GM19397 (cell line): ENCODE data around the gene FHL3.

Experiments used
- ATAC-seq: cut with Tn5 transposase; IDR thresholded peaks from one replicate; pipeline ENCODE4 v1.9.1; 2021; ENCODE audit warnings: mild to moderate bottlenecking, moderate library complexity; ENCODE audit not compliant: unreplicated experiment

The FHL3 gene

DNA sequence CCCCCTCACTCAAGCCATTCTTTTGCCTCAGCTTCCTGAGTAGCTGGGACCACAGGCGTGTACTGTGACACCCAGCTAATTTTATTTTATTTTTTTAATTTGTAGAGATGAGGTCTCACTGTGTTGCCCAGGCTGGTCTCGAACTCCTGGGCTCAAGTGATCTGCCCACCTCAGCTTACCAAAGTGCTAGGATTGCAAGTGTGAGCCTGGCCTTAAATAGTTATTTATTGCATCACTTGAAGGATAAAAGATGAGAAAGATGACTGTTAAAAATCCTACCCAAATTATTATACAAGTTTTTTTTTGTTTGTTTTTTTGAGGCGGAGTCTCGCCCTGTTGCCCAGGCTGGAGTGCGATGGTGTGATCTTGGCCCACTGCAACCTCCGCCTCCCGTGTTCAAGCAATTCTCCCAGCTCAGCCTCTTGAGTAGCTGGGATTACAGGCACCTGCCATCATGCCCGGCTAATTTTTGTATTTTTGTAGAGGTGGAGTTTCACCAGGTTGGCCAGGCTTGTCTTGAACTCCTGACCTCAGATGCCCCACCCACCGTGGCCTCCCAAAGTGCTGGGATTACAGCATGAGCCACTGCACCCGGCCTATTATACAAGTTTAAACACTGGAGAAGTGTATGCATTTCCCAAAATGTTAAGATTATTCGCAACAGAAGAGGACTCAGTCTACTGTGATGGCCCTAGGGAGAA, 9.6 kb upstream of the FHL3 start:
- ATAC-seq, result no peak

DNA sequence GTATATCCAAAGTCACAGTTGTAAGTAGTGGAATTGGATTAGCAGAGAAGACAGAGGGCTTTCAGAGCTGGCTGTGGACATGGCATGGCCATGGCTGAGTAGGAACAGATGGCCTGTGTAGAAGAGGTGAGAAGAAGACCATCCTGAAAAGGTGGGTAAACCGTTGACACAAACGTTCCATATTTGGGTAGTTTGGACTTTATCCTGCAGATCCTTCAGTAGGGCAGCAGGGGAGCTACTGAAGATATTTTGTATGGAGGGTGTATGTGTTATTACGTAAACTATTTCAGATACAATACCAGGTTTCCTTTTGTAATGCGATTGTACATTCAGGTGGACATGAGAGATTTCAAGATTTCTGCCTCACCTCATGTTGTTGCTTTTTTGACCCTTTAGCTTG, 8.9 kb upstream of the FHL3 start:
- no peak for ATAC-seq

DNA sequence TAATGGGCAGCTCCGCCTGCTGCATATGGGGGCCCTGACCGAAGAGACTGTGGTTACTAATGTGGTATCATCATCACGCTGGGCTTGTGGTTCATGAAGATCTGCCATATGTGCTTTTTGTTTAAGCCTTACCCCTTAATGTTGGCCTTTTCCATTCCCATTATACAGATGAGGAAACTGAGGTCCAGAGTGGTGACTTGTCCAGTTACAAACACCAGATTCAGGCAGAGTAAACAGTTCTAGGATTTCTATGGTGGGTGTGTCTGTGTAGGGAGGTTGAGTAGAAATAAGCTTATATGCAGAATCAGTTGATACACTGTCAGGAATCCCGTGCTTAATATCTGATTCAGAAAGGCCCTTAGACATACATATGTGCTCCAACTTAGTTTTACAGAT, 7.9 kb upstream of the FHL3 start:
- no peak for ATAC-seq

DNA sequence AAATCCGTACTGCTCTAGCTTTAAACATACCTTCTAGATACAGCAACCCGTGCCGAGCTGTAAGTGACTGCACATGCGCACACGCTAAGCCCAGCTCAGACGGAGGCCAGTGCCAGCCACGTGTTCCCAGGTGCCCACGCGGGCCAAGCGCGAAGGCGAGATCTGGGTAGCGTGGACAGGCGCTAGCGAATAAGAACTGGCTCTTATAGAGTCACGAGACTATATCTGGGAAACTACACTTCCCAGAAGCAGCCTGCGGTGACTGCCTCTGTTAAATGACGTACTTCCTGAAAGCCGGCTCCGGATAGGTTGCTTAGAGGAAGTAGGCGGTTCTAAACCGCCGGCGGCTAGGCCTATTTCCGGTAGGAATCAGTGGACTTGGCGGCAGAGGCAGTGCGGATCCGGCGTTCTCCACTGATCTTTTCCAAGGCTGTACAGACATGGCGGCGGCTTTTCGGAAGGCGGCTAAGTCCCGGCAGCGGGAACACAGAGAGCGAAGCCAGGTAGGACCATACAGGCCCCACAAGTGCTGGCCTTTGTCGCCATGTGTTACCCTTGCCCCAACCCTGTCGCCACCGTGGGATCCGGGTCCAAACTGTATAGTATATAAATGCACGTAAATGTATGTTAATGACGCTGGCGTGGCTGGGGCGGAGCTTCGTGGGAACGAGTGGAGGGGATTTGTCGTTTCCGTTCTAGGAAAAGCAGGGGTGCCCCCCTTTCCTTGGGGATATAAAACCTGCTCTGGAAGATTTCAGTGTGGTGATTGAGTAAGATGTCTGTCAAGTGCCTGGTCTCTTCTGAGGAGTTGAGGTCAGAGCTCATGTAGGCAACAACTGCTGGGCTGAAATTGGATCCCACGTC, 7.3 kb upstream of the FHL3 start, which contains the start of gene UTP11:
Gene UTP11 (plus strand): TSS at position 372 of the 864 bp plus-strand sequence. CDS start 69 bp downstream, at position 441.
- ATAC-seq, result peak; percentile 93

DNA sequence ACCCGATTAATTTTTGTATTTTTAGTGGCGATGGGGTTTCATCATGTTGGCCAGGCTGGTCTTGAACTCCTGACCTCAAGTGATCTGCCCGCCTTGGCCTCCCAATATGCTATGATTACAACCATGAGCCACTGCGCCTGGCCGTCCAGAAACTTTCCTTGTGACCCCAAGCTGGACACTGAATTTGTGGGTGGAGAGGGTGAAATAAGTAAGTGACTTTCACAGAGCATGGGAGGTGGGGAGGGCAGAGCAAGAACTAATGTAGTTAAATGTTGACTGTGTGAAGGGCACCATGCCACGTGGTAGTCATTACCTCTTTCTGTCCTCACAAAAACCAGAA, 4.5 kb upstream of the FHL3 start:
- no peak for ATAC-seq

DNA sequence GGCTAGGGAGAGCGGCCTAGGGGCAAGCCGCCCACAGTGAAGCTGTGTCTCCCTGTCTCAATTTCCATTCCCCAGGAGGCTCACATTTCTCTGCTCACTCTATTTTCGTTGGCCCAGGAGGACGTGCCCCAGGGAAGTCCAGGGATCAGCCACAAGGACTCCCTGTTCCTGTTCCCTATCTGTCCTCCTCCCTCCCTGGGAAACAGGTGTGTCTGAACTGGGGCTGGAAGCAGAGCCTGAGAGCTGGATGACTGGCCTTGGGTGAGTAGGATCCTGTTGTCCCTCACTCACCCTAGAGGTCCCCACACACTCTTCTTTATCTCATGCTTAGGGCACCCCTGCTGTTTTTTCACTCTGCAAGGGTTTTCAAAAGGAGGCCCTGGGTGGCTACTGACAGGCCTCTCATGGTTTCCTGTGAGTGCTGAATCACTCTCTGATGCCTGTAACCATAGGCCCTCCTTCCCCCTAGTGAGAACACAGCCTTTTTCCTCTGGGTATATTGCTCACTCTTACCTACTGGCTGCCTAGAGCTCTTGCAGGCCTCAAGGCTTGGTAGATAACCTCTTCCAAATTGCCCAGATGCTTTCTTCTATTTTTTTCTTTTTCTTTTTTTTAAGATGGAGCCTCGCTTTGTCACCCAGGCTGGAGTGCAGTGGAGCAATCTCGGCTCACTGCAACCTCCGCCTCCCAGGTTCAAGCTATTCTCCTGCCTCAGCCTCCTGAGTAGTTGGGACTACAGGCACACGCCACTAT, 4.0 kb upstream of the FHL3 start:
- ATAC-seq, result no peak

DNA sequence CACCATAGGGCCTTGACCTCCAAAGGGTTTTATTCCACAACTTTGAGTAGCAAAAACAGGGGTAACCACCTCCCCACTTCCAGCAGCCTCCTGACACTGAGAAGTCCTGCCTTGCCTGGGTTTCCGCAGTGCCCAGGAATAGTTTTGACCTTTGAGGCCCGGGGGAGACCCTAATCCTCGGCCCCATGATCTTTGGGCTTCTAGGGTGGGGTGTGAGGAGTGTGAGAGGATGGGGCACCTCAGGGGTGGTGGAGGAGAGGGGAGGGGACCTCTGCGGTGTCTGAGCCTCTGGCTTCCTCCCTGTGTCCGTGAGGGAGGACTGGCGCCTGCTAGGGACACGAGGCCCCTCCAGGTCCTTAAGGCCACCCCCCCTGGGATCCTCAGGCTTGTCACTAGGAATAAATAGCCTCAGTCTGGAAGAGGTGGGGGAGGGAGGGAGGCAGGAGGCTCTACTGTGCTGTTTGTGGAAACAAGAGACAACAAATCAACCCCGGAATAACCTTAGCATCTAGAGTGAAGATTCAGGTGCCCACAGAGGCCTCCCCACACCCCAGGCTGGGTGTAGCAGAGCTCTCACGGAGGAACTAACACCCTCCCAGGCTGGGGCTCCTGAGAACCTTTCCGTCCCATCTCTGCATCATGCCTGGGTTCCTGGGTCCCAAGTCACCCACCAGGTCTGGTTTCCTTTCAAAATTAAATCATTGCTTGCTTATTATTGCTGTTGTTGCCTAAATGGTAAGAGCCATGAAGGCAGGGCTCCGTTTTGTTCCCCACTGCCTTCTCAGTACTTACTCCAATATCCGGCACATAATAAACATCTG, 904 bp upstream of the FHL3 start:
- ATAC-seq, result no peak

DNA sequence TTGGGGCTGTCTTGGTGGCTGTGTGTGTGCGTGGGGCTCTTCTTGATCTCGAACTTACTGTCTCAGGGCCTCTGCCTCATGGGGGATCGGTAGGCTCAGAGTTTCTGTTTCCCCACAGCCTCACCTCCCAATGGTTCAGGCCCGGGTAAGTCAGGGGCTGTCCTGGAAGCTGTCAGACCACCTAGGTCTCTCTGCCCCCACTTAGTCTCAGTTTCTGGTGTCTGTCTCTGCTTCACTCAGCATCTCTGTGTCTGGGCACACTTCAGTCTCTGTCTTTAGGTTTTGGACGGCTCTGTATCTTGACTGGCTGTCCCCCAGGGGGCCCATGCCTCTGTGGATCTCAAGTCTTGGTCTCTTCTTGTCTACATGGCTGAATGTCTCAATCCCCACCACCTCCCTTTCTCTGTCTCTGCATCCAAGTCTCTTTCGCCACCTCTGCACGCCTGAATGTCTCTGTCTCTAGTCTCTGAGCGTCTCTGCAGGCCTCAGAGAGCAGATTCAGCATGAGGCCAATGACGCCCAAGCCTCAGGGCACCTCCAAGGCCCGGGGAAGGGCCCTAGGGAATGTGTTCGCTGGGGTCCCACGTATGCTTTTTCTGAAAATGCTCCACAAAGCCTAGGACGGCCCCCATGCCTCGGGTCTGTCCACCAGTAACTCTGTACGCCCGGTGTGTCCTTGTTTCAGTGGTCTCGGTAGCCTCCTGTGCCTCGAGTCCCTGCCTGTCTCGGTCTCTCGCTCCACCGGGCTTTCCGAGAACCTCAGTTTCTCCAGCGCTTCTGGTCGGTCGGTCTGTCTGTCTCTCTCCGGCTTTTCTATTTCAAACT, 818 bp downstream of the FHL3 start:
- ATAC-seq, result no peak

DNA sequence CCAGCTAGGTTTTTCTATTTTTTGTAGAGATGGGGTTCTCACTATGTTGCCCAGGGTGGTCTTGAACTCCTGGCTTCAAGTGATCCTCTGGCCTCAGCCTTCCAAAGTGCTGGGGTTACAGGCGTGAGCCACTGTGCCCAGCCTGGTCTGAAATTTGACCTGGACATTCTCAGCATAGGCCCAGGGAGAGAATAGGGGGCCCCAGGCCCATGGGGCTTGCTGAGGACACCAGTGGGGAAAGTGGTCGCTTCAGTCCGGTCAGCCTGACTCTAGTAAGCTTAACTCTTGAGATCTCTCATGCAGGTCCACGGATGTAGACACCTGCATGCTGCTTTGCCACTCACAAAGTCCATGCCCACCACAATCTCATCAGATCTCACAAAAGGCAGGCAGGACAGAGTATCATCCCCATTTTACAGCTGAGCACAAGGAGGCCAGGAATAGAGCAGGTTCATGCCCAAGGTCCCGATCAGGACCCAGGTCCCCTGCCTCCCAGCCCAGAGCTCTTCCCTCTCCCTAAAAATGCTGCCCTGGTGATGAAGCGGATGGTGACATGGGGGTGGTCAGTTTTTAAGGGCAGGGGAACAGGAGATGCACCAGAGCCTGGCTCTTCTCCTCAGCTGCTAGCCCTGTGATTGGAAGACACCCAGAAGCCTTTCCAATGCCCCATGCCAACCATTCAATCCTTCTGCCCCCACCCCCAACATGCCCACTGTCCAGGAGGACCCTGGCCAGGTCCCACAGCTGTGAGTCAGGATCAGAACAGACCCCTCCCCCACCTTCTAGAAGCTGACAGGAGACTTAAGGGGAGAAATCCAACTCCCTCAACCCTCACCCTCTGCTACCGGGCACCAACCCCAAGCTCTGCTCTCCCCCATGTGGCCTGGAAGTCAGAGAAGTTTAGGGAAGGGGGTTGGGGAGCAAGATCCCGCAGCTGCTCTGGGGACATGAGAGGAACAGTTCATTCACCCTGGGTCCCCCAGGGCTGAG, 1.8 kb downstream of the FHL3 start:
- ATAC-seq, result no peak

DNA sequence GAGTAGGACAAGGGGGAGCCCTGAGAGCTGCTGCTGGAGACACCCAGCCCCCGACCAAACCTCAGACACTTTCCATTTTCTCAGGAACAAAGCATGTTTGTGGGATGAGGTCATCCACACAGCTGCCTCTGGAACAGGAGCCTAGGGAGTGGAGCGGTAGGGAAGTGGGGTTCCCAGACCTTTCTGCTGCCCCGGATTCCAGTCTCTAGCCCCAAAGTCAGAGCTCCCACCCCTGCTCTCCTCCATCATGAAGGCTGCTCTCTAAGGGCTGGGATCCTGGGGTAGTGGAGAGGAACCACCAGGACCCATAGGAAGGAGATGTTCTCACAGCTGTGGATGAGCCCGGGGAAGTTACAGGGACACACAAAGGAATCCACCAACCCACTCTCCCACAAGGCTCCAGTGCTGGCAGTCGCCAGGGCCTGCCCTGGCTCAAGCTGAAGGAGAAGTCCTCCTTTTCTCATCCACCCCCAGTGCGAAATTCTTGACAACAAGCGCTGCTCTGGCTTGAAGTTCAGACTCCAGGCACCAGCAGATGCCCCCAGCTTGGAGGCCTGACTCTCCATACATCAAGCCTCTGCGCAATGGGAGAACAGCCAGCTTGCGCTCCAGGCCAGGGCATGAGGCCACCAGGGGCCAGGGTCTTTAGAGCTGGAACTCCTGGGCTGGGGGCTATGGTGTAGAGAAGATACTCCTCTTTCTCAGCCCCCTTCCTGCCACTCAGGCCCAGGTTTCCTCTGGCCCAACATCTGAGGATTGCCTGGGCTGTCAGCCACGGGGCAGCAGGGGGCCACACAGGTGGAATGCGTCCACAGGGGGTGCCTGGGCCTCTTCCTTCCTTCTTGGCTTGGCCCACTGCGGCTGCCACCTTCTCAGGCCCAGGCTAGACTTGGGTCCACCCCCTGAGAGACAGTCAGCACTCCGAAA, 4.5 kb downstream of the FHL3 start:
- no peak for ATAC-seq

DNA sequence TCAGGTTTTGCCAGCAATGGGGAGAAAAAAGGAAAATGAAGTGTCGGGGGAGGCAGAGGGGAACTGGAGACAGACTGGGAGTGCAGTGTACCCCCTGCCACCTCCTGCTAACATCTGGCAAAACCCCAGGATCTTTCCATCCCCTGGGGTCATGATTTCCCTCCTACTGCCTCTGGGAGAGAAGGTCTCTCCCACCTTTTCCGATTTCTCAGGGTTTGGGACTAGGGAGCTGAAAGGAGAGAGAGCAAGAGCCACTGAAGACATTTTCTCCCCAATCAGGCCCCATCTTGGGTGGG, 5.1 kb downstream of the FHL3 start:
- ATAC-seq, result no peak

DNA sequence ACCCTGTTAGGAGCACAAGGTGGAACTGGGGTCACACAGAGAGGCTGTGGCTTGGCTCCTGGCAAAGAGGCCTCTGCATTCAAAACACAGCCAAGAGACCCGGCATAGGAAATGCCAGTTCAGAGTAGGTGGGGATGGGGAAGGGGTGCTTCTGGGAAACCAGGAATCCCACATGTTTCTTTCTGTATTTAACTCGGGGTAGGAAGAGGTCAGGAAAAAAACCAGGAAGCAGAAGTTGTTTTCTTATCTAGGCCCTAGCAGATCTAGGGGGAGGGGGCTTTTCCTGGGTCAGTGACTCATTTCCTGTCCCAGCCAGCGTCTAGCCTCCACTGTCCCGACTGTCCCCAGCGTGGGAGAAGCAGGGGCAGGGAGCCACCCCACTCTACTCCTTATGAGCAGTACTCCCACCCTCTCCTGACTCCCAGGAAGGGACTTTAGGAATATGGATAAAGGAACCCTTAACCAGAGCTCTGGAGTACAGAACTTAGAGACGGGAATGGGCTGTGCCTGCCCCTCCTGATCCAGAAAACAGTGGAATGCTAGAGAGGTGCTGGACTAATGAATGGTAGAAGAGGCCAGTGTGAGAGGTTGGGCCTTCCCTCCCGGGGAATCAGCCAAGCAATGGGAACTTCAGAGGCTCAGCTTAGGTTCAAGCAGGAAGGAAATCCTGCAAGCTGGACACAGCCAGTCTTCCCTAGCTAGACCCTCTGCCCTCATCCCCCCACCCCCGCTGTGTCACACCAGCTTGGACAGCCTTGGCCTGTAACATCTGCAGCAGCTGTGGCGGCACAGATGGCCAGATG, 5.7 kb downstream of the FHL3 start:
- ATAC-seq, result no peak

DNA sequence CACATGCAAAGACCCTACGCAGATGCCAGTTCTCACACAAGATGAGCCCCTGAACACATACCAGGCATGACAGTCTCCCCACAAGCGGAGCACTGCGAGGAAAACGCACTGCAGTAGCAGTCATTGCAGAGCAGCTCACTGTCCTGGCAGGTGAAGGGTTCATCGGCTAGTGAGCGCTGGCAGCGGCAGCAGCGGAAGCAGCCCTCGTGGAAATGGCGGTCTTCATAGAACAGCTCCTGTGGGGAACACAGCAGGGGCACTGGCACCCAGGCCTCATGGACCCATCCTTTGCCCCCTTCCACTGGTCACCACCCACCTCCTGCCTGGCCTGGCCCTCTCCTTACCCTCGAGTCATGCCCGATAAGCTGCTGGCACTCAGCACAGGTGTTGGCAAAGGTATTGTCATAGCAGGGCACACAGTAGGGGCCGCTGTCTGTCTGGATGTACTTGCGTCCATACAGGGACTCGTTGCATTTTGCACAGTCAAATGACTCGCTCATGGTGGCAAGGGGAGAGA, 6.3 kb downstream of the FHL3 start:
- ATAC-seq, result no peak

DNA sequence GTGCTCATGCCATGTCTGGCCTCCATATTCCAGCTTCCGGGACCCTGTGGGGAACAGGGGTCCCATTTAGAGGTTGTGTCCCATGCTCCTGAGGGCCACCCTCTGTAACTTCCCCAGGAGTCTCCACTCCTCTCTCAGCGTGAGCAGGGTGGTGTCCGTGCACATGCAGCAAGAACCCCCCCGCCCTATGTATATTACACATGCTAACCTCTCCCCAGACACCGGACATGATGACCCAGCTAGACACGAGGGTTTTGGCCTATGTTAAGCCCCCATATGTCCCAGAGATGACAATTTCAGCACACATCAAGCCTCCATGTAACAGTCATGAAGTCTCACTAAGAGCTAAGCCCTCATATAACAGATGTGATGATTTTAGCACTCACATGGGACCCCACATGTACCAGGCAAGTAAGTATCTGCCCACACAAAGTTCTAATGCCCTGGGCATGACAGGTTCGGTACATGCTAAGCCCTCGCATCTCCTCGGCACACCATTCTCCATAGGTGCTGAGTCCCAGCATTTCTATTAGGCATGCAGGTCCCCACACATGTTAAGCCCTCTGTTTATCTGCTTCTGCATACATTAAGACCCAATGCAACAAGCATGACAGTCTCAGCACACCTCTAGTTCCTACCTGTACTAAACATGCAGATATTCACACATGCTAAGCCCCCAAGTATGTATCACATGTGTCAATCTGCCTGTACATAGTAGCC, 7.1 kb downstream of the FHL3 start:
- no peak for ATAC-seq

DNA sequence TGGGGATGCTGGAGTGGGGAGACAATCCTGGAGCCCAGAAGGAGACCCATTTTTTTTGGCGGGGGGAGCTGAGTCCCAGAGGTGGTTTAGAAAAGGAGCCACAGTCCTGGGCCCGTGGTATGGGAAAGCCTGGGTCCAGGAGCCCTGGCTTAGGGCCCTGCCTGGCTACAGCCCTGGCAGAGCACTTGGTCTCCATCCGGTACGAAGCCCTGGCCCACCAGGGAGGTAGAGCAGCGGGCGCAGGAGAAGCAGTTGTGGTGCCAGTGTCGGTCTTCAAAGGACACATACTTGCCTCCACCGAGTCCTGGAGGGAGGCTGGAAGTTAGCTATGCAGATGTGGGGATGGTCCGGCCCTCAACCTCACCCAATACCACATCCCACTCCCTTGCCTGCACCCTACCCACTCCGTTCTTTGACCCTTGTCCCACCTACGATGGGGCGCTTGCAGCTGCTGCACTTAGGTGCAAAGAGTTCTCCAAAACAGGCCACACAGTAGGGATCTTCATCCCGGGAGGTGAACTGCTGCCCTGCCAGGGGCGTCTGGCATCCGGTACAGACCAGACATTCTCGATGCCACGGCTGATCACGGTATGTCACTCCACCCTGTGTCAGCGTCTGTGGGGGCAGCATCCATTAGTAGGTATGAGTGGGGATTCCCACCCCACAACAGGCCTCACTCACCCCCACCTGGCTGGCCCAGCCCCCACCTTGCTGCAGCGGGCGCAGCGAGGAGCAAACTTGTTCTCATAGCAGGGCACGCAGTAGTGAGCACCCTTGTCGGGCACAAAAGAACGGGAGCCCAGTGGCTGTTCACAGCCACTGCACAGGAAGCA, 7.8 kb downstream of the FHL3 start:
- ATAC-seq, result no peak
